ENCODE data around the gene DUOX2.
"Not testable (repeated sequence)": the region's sequence is repeated elsewhere in the genome, so short reads cannot be mapped to it uniquely, and the experiment has no call there.

Gene DUOX2

DNA sequence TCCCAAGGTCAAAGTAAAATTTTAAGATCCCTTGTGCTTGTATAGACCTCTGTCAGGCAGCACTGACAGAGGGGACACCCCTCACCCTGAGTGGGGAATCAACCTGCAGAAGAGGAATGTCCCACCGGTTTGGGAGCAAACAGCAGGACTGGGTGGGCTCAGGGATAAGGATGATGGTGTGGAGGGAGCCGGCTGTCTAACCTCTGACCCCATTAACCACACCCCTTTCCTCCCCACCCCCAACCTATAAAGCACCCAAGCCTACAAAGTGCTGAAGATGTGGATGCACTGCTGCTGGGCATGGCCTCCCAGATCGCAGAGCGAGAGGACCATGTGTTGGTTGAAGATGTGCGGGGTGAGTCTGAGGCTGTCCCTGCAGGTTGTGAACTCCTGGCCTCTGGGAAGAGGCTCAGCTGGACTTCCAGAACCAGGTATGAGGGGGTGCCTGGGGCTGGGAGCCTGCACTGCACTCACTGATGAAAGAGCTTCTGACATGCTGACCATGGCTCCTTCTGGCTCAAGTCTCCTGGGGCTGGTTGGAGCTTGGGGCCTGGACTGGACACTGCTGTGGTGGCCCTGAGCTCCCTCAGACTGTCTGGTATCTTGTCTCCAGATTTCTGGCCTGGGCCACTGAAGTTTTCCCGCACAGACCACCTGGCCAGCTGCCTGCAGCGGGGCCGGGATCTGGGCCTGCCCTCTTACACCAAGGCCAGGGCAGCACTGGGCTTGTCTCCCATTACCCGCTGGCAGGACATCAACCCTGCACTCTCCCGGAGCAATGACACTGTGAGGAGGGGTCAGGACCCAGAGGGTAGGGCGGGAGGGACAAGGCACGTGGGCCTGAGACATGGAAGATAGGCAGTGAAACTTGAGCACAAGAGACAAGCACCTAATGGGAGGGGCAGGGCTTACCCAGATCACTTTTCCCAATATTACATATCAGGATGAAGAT lies 25.1 kb upstream of the DUOX2 start:
- DNase-seq = no peak

DNA sequence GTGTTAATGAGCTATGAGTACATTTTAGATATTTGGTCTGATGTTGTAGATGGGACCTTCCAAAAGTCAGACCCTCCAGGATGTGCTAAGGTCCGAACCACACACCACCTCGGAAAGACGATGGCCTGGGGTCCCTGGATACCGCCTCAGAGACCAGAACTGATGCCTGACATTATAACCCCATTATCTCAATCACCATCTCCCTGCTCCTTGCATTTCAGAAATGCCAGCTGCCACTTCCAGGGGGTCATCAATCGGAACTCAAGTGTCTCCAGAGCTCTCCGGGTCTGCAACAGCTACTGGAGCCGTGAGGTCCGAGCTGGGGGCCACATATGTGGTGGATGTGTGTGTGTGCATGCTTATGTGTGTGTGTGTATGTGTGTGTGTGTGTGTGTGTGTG lies 23.7 kb upstream of the DUOX2 start:
- no peak for DNase-seq

DNA sequence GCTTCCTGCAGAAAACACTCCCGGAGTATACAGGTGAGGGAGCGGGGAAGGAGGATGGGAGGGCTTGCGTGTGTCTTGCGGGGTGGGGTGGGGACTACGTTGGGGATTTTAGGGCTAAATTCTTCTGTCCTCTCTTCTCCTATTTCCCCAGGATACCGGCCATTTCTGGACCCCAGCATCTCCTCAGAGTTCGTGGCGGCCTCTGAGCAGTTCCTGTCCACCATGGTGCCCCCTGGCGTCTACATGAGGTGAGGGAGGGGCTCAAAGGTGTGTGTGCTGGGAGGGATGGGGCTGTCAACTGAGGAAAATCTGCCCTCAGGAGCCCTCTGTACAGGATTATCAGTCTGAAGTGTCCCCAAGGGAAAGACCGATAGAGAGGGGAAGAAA lies 22.4 kb upstream of the DUOX2 start:
- peak; percentile 70 for DNase-seq

- DNase-seq = not testable (repeated sequence)
These were observed 21.9 kb upstream of the DUOX2 start for GRCh38 chr15:45135705-45136377.

- peak; percentile 70 for DNase-seq
These were observed 21.0 kb upstream of the DUOX2 start for GRCh38 chr15:45134682-45135604.

GRCh38 chr15:45134046-45134445 lies 20.1 kb upstream of the DUOX2 start:
- no peak for DNase-seq

DNA sequence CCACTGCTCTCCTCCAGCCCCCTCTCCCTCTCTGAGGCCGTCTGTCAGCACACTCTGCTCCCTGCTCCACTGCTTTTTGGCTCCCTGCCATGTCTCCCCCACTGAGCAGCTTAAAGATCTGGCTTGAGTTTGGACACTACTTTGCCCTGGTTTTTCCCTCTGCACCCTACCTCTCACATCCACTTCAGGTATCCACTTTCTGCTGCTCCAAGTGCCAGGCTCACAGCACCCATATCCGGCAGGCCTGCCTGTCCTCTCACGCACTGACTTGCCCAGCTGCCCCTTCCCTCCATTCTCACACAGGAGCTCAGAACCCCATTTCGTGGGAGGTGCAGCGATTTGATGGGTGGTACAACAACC lies 19.6 kb upstream of the DUOX2 start:
- DNase-seq = no peak

GRCh38 chr15:45132844-45133560 lies 19.0 kb upstream of the DUOX2 start:
- DNase-seq = no peak

DNA sequence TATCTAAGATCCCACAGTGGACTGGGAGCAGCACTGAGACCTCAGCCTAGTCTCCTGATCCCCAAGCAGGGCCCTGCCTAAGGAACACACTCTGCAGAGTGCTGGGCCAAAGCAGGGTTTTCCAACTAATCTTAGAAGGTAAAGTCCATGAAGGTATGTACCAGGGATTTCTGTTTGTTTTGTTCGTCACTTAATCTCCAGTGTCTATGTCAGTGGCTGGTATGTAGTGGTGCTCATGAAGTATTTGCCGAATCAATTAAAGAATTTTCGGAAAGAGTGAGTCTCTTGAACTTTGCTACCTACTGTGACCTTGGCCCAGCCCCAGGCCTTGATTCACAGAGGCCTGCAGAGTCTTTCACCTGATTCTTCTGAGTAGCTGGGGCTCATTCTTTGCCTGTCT lies 17.5 kb upstream of the DUOX2 start:
- no peak for DNase-seq

DNA sequence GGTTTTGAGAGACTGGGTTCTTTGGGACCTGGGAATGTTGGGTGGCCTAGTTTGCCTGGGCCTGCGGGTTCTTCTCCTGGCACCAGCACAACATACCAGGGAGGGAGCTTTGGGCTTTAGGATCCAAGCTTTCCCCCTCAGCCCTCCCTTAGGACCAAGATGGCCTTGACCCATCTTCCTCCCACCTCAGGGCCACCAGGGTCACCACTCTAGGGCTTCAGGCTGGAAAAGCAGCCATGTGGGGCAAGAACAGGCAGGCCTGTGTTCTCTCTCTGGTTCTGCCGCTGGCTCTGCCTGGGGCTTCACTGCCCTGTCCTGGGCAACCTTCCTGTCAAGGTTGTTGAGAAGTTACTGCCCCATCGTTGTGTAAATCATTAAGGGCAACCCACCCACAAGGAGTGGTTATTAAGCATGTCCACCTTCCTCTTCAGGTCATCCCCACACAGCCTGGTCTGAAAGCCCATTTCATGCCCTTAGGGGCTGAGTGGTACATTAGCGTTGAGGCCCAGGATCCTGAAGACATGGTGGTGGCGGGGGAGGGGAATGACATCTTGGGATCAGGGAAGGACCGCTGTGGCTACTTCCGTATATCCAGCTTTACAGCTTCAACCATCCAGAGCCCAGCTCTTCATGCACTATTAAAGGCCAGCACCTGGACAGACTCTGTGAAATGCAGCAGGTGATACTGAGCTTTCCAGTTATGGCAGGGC lies 16.5 kb upstream of the DUOX2 start:
- no peak for DNase-seq

- peak; percentile 75 for DNase-seq
These were observed 15.7 kb upstream of the DUOX2 start, which contains the start of the genes DUOX1 and DUOXA1 for GRCh38 chr15:45129651-45130129. DUOX1 (plus strand) TSS chr15:45129994; CDS start chr15:45131967, 1,973 bp downstream. DUOXA1 (minus strand) TSS chr15:45129879; CDS start chr15:45123014, 6,865 bp downstream.

DNA sequence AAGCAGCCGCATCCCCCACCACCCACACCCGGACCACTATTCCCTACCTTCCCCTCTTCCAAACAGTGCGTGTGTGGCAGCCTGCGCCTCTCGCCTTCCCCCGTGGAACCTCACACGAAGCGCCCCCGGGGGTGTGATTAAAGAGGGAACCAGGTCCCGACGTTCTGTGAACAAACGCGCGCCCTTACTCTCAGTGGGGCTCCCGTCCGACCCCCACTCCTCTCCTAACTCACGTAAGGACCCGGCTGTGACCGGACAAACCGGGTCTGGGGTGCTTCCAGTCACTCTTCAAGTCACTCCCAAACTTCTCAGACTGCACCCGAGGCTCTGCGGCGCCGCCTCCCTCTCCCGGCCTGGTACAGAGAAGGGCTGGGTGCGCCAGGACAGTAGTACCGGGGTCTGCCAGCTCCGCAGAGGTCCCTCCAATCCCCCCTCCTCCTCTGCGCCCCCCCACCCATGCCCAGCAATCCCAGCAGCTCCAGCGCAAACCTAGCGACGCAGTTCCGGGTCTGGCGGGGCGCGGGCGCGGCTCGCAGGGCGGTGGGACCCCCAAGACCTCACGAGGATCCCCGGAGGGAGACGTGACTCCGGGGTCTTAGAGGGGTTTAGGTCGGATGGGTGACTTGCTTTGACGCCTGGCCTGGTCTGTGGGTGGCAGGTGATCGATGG lies 15.1 kb upstream of the DUOX2 start:
- no peak for DNase-seq

DNA sequence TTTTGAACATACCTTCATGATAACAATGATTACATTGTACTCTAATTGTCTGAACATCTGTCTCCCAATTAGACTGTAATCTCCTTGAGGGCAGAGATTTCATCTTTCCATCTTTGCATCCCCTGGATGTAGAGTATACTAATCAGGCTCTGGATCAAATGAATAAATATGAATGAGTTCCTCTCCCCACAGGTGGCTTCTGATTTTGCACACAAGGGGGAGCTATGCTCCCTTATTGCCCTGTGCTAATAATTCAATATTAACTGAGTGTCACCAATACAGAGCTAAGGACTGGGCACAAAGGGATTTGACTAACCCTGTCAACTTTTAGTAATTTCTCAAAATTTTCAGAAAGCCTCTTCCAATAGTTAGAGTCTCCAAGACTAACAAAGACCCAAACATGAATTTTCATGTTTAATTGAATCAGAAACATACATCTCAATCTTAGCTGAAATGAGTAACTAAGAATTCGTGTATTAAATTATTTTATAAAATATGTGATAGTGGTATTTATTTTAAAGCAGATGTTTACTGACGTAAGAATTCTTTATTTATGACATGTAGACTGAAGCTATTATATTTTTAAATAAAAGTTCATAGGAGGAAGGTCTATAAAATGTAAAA lies 12.7 kb upstream of the DUOX2 start:
- DNase-seq = peak; percentile 73

- no peak for DNase-seq
These were observed 9.4 kb upstream of the DUOX2 start for GRCh38 chr15:45123397-45123796.

- no peak for DNase-seq
These were observed 8.7 kb upstream of the DUOX2 start for GRCh38 chr15:45122719-45123118.

DNA sequence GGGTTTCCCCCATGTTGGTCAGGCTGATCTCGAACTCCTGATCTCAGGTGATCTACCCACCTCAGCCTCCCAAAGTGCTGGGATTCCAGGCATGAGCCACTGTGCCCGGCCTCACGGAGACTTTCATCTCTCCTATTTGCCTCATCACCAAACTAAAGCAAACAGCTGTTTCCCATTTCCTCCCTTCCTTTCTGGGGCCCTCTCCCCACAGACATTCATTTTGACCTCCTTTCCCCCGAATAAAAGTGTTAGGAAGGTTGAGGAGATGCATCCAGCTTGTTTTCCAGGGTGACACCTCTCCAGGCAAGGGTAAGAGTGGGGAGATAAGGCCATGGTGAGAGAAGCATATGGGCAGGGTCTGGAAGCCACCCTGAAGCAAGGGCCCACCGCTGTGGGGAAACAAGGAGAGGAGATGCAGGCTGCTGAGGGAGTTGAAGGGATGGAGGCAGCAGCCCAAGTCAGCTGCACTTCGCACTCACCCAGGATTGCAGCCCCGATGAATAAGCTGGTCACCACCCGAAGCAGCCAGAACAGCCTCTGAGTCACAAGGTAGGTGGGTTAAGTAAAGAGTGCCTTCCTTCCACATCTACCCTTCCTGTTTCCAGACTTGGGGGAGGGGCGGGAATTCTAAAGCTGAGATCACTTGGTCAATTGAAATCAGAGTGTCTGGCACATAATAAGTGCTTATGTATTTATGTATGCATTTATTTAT lies 7.9 kb upstream of the DUOX2 start:
- DNase-seq = no peak

DNA sequence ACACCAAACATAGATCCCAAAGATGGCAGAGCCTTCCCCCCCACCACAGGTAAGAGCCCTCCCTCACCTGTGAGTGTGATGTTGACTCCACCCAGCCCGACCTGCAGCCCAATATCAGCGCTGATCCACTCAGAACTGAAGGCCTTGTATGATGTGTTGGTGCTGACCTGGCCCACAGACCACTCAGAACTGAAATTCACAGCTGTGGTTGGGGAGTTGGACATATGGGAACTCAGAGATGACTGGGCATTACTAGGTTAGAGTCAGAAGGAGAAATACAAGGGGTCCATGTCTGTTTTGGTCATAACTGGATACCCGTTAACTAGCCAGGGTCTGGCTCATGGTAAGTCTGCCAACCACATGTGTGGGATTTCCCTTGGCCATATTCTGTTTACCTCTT lies 7.0 kb upstream of the DUOX2 start:
- DNase-seq = no peak

DNA sequence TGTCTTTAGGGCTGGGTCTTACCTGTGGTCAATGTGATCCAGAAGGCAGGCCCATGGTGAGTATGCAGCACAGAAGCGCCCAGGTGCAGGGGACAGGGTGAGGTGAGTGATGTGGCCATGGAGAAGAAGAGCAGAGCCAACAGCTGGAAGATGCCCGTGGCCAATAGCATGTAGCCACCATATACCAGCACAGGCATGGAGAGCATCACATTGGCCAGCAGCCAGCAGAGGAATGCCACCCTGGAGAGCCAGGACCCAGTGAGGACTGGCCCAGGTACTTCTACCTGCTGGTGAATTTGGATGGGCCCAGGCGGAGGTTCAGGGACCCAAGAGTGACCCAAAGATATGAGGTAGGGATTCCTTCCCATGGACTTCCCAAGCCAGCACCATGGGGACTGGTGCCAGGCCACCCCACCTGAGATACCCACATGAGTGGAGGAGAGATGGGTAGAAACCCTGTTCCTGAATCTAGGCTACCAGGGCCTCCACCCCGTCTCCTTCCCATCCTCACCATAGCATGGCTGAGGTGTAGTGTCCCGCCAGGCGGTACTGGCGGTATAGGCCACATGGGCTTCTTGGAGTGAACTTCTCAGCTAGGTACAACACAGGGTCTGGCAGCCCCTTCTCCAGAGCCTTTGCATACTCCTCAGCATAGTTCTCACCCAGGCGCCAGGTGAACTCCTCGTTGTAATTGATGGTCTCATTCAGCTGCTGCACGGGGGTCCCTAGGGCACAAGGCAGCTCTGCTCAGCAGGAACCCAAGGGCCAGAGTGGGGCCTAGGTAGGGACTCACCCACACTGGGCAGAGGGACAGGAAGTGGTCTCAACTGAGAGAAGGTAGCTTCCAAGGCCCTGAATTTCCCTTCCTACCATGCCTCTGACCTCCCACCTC lies 6.4 kb upstream of the DUOX2 start:
- DNase-seq = no peak

DNA sequence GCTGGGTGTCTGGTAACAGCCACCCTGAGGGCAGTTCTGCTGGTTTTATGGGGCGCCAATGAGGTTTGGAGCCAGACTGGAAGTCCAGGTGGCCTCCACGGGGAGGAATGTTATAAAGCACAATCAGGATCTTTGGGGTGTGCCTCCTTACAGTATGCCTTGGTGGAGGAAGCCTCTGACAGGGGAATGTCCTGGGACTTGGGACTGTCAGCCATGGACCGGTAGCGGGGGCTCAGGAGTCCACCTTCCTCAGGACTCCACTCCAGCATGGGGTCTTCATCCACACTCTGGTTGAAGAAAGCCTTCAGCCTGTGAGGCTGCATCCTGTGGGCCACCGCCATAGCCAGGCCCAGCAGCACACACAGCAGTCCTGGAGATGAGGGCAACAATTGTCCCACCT lies 5.0 kb upstream of the DUOX2 start:
- DNase-seq = no peak

All from activated effector memory CD4-positive, alpha-beta T cell treated with anti-CD3 and anti-CD28 coated beads, Interleukin-2, amount 50 U/mL, for 16 hours (primary cell).